T-helper 1 cell treated with Interleukin-12 subunit alpha and Interleukin-12 subunit beta and Interleukin-4 antibody, amounts not matched to agents 30 ng/mL and 1 ng/mL, for 36 hours (primary cell): Measurements from ENCODE around the gene SLAMF9. TPM values are rescaled to one million over a fixed set of nuclear protein-coding genes. Genes with fewer than 3 reads are reported as not detected.
"Not testable (repeated sequence)": the region's sequence is repeated elsewhere in the genome, so short reads cannot be mapped to it uniquely, and the experiment has no call there.

Source experiments
- intact Hi-C: fragments of 100-400 bp; cut with micrococcal nuclease; formaldehyde crosslinking; loops from one replicate; pipeline ENCODE4 v1.15.1; 2024
- total RNA-seq: library from RNA; stranded (reverse); gene quantifications from 2 replicates; pipeline ENCODE4 v1.2.3, GENCODE V29; 2022

Gene SLAMF9
- total RNA-seq, 1 donor from 2014 or later = not detected

- intact Hi-C loops = not testable (repeated sequence)
These were observed 50.0 kb downstream of the SLAMF9 start for GRCh38 chr1:159904036-159904435.

- intact Hi-C loops = no loop called here
These were observed 51.5 kb downstream of the SLAMF9 start for GRCh38 chr1:159902541-159902940.

Other genes starting within 250 kb of the SLAMF9 start
- gene CRP, start 239.6 kb downstream of the SLAMF9 start, total RNA-seq = not detected in 2 replicates
- 12.8 and 13.0 TPM in 2 replicates for gene DUSP23, start 173.3 kb downstream of the SLAMF9 start, total RNA-seq
- 0.34 and 0.49 TPM in 2 replicates for gene FCRL6, start 151.9 kb downstream of the SLAMF9 start, total RNA-seq
- 0.83 and 1.4 TPM in 2 replicates for gene SLAMF8, start 127.4 kb downstream of the SLAMF9 start, total RNA-seq
- not detected in 2 replicates for gene VSIG8, start 91.6 kb downstream of the SLAMF9 start, total RNA-seq
- gene CFAP45, start 54.1 kb downstream of the SLAMF9 start, total RNA-seq = 0.68 and 0.76 TPM in 2 replicates
- 411 and 422 TPM in 2 replicates for gene TAGLN2, start 28.7 kb downstream of the SLAMF9 start, total RNA-seq
- not detected in 2 replicates for gene IGSF9, start 8.6 kb downstream of the SLAMF9 start, total RNA-seq
- gene PIGM, start 77.8 kb upstream of the SLAMF9 start, total RNA-seq = 5.7 and 5.9 TPM in 2 replicates
- not detected in 2 replicates for gene KCNJ10, start 115.9 kb upstream of the SLAMF9 start, total RNA-seq
- gene KCNJ9, start 127.3 kb upstream of the SLAMF9 start, total RNA-seq = not detected in 2 replicates
- 27.8 and 28.7 TPM in 2 replicates for gene IGSF8, start 144.4 kb upstream of the SLAMF9 start, total RNA-seq
- gene ATP1A2, start 161.5 kb upstream of the SLAMF9 start, total RNA-seq = not detected in 2 replicates
- gene ATP1A4, start 197.4 kb upstream of the SLAMF9 start, total RNA-seq = not detected in 2 replicates
- not detected in 2 replicates for gene CASQ1, start 236.3 kb upstream of the SLAMF9 start, total RNA-seq